Rectal smooth muscle tissue (tissue), 1 donor: Measurements from ENCODE around the gene DCLK1.

Experiments used
- H3K27ac ChIP-seq: one replicate; pipeline ENCODE4 v1.7.0; 2013; ENCODE audit warnings: low read depth, low read length, inconsistent platforms
- H3K27me3 ChIP-seq: one replicate; pipeline ENCODE4 v1.7.0; 2013; ENCODE audit warnings: low read length; ENCODE audit not compliant: control insufficient read depth, insufficient read depth
- H3K36me3 ChIP-seq: one replicate; pipeline ENCODE4 v1.7.0; 2013; ENCODE audit warnings: low read length; ENCODE audit not compliant: control insufficient read depth, insufficient read depth
- H3K4me1 ChIP-seq: one replicate; pipeline ENCODE4 v1.7.0; 2013; ENCODE audit warnings: low read length; ENCODE audit not compliant: control insufficient read depth, insufficient read depth
- H3K4me3 ChIP-seq: one replicate; pipeline ENCODE4 v1.7.0; 2013; ENCODE audit warnings: low read length
- H3K9ac ChIP-seq: one replicate; pipeline ENCODE4 v1.7.0; 2013; ENCODE audit warnings: low read length

DCLK1 gene

DNA sequence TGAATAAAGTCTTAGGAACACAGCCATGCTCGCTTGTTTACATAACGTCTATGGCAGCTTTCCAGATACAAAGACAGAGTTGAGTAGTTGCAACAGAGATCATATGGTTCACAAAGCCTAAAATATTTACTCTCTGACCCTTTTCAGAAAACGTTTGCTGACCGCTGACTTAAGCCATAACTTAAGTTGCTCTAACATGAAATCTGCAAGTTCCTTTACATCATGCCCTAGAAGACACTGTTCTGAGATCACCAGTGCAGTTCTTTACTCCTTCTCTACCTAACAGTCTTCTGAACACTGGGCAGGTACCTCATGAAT lies 166.4 kb downstream of the DCLK1 start:
- Histone ChIP-seq H3K36me3 (no peaks in the 10 kb centered on the region), H3K27ac (no peak overlapping the region), H3K9ac (no peak overlapping the region), H3K27me3 (no peaks in the 10 kb centered on the region), H3K4me3 (no peak overlapping the region), H3K4me1 (no peaks in the 10 kb centered on the region)

DNA sequence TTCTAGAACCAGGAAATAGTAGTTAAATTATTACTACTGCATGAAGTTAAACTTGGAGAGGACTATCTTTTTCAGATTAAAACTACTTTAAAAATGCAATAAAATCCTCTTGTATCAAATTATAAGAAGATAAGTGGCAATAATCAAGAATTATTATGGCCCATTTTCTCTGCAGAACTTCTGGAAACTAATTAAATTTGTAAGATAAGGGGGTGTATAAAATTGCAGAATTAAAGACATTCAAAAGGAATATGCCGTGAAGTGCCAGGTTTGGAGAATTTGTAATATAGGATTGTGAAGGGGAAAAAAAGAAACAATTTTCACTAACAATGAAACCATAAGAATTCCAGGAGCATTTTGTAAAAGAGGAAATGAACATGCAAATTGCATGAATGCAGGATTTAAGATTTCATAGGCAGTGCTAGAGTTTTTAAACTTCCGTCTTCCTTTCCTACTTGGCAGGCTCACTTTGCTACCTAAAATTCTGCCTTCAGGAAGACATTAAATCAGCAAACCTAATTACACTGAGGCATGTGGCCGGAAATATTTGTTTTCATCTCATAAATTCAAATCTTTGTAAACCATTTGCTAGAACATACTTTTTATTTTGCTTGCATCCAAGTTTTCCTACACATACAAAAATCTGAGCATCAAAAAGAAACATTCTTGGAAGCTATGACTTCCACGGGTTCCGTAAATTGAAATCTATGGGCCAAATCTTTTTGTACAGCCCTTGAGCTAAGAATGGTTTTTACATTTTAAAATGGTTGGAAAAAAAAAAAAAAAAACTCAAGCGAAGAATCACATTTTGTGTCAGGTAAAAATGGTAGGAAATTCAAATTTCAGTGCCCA lies 166.9 kb downstream of the DCLK1 start:
- Histone ChIP-seq H3K27me3 (no peaks in the 10 kb centered on the region), H3K4me1 (no peaks in the 10 kb centered on the region), H3K4me3 (no peak overlapping the region), H3K27ac (no peak overlapping the region), H3K9ac (no peak overlapping the region), H3K36me3 (no peaks in the 10 kb centered on the region)

DNA sequence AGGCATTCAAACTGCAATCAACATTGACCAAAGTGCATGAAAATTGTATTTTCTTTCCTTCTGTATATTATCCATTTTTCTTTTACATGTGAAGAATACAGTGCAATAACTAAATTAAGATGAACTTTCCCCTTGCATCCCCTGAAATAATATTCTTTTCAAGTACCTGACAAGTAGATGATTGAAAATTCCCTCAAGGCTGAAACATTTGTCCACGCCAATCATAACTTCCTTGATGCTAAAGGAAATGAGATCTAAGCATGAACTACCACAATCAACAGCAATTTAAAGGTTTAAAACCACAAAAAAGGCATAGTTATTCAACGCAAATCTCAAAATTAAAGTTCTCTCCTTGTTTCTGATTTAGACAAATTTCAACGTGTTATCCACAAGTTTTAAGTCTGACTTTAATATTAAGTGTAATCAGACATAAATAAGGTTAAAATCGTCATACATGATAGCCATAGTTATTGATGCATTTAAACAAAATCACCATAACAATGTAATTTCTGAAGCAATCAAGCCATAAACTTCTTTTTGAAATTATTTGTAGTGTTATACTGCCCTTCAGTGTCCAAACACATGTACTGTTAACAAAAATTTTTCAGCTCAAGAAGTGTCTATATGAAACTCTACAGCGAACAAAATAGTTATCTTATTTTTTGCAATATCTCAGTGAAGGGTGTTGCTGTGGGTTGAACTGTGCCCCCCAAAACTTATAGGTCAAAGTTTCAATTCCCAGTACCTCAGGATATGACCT lies 169.5 kb downstream of the DCLK1 start:
- Histone ChIP-seq H3K36me3 (no peaks in the 10 kb centered on the region), H3K4me1 (no peaks in the 10 kb centered on the region), H3K9ac (no peak overlapping the region), H3K27ac (no peak overlapping the region), H3K4me3 (no peak overlapping the region), H3K27me3 (no peaks in the 10 kb centered on the region)

DNA sequence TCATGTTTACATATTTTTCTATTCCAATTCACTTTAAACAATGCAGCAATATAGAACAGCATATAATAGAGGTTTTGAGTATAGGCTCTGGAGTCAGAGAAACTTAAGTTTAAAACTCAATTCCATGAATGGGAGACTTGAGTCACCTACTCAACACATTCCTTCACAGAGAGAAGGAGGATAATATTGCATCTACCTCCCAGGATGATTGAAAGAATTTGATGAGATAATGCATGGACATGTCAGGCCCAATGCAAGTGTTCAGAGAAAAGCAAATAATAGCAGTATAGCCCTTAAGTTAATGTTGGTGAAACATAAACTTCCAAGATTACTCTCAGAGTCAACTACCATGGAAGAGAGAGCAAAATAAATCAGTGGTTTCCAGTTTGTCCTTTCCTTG lies 170.2 kb downstream of the DCLK1 start:
- H3K9ac ChIP-seq: no peak overlapping the region
- H3K4me1 ChIP-seq: no peaks in the 10 kb centered on the region
- no peak overlapping the region for H3K4me3 ChIP-seq
- no peaks in the 10 kb centered on the region for H3K36me3 ChIP-seq
- H3K27ac ChIP-seq: no peak overlapping the region
- no peaks in the 10 kb centered on the region for H3K27me3 ChIP-seq

DNA sequence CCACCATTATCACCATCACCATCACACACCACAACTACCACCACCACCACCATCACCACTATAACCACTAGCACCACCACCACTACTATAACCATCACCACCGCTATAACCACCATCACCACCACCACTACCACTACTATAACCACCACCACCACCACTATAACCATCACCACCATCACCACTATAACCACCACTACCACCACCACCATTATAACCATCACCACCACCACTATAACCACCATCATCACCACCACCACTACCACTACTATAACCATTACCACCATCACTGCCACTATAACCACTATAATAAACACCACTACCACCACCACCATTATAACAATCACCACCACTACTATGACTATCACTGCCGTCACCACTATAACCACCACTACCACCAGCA lies 173.2 kb downstream of the DCLK1 start:
- no peaks in the 10 kb centered on the region for H3K27me3 ChIP-seq
- H3K4me1 ChIP-seq: peaks cover 5% of the 10 kb centered on the region
- no peak overlapping the region for H3K27ac ChIP-seq
- H3K36me3 ChIP-seq: no peaks in the 10 kb centered on the region
- no peak overlapping the region for H3K9ac ChIP-seq
- H3K4me3 ChIP-seq: no peak overlapping the region

DNA sequence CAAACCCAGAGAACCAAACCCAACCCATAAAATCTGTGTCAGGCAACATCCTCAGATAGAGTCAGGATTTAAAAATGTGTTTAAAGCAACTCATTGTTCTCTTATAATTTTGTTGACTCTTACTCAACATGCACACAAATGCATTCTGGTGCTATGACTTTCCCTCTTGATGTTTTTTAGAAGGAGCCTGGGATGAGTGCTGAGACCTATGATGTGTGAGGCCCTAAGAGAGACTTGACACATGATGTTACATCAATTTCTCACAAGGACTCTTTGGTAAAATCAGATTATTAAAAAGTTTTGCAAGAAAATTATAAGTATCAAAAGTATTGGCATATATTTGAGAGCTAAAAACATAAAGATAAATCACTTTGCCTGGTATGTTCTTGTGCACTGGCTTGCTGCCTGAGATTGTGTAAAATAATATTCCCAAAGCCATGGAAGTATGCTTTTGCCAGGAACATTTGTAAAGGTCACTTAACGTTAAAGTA lies 173.9 kb downstream of the DCLK1 start:
- Histone ChIP-seq H3K27ac (no peak overlapping the region), H3K4me1 (peaks cover 5% of the 10 kb centered on the region), H3K27me3 (no peaks in the 10 kb centered on the region), H3K4me3 (no peak overlapping the region), H3K9ac (no peak overlapping the region), H3K36me3 (no peaks in the 10 kb centered on the region)

DNA sequence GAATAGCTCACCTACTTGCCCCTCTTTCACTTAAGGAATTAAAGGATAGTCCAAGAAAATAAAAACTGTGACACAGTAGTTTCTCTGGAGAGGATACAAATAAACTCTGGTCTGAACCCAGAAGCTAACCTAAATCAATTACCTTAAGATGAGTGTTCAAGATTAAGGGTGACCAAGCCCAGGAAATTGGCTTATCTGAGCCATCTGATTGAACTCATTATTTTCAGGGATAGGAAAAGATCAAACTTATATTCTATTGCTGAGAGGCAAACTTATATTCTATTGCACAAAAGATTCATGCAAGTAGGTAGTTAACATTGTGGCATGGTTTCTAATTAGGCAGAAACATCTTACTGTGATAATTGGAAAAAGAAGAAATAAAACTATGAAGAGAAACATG lies 175.1 kb downstream of the DCLK1 start:
- Histone ChIP-seq H3K27me3 (no peaks in the 10 kb centered on the region), H3K4me1 (peaks cover 5% of the 10 kb centered on the region), H3K4me3 (no peak overlapping the region), H3K27ac (no peak overlapping the region), H3K9ac (no peak overlapping the region), H3K36me3 (no peaks in the 10 kb centered on the region)

DNA sequence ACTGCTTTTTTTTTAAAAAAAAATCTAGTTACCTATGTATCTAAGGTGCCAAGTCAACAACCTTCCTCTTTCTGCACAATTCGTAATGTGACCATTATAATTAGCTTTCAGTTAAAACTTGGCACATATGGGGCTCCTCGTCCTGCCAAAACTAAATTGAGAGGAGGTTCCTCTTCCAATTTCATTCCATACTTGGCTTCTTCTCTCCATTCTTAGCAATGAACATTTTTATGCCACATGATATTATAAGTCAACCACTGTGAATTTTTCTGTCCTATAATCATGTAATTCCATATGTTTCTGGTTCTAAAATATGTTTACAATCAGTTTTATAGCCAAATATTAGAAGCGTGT lies 177.0 kb downstream of the DCLK1 start:
- H3K4me3 ChIP-seq: no peak overlapping the region
- no peaks in the 10 kb centered on the region for H3K36me3 ChIP-seq
- peaks cover 5% of the 10 kb centered on the region for H3K4me1 ChIP-seq
- H3K27me3 ChIP-seq: no peaks in the 10 kb centered on the region
- no peak overlapping the region for H3K9ac ChIP-seq
- no peak overlapping the region for H3K27ac ChIP-seq

DNA sequence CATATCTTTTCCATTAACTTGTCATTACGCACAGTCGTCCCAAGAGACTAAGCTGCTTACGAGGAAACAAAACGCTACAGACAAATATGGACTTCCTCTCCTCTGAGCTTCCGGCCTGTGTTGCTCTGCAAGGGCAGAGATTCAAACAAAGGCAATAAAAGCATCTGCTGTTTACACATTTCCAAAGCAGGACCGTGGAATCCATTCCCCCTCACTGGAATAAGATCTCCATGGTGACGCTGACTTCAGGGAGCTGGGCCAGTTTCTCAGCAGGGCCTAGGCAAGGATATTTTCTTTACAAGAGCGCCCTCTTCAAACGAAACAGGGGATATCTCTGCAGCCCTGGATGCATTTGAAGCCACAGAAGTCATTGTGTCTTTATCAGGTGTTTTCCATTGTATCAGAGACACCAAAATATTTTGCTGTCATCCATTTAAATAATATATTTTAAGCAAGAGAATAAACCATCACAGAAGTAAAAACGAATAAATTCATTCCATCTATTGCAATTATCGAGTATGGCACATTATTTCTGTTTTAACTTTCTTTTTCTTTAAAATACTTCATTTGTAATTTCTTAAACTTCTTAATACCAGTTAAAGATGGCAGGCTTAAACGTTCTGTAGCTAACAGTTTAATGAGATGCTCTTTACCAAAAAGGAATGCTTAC lies 177.5 kb downstream of the DCLK1 start:
- H3K4me1 ChIP-seq: peaks cover 5% of the 10 kb centered on the region
- no peaks in the 10 kb centered on the region for H3K36me3 ChIP-seq
- no peak overlapping the region for H3K27ac ChIP-seq
- H3K4me3 ChIP-seq: no peak overlapping the region
- H3K9ac ChIP-seq: no peak overlapping the region
- H3K27me3 ChIP-seq: no peaks in the 10 kb centered on the region

DNA sequence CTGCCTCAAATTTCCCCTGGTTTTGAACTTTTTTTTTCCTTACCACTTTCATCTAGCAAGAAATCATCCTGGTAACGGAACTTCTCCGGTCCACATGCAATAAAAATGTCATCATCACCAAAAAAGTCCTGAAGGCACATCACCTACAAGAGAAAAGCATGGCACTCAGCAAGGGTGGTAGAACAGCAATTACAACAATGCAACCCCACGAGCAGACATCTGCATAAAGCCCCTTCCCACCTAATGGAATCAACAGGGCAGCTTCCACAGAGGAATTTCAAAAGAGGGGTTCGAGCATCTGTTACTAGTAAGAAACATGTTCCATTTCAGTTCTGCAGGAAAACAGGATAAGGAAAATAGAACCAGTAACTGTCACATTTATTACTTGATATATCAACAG lies 183.9 kb downstream of the DCLK1 start:
- Histone ChIP-seq H3K36me3 (no peaks in the 10 kb centered on the region), H3K9ac (no peak overlapping the region), H3K27ac (no peak overlapping the region), H3K4me3 (no peak overlapping the region), H3K27me3 (no peaks in the 10 kb centered on the region), H3K4me1 (no peaks in the 10 kb centered on the region)

DNA sequence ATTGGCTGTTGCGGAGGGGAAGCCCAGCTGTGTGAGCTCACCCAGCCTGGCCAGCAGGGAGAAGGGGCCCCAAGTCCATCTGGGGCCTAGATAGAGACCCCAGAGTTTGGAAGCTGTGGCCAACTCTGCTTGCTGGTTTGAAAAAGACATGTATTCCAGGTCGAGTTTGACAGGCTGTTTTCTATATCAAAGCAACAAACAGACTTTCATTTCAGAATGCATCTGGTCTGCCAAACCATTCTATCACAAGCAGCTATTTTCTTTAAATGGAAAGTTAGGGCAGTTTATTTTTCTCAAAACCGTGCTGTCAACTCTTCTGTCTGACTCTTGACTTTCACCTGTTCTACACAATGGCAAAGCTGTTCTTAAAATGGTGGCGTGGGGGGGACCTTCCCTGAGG lies 185.8 kb downstream of the DCLK1 start:
- no peak overlapping the region for H3K9ac ChIP-seq
- no peaks in the 10 kb centered on the region for H3K4me1 ChIP-seq
- H3K27me3 ChIP-seq: no peaks in the 10 kb centered on the region
- no peak overlapping the region for H3K4me3 ChIP-seq
- no peaks in the 10 kb centered on the region for H3K36me3 ChIP-seq
- no peak overlapping the region for H3K27ac ChIP-seq

DNA sequence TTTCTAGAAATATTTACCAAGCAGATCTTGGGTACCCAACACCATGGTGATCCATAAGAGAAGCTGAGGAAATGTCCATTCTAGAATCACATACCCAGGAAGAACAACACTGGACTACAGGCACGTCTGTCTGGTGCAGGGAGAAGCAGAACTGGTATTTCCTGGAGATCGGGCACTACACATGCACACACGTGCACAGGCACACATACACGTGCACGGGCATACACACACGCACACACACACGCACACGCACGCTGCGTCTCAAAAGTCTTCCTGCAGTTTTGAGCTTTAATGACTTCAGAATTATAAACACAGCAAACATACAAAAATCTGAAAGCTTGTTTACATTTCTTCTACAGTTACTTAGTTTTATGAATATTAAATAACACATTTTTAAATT lies 189.8 kb downstream of the DCLK1 start:
- Histone ChIP-seq H3K36me3 (no peaks in the 10 kb centered on the region), H3K9ac (no peak overlapping the region), H3K4me1 (peaks cover 2% of the 10 kb centered on the region), H3K27me3 (no peaks in the 10 kb centered on the region), H3K4me3 (no peak overlapping the region), H3K27ac (no peak overlapping the region)
